ENCODE data around the gene HPS1. TPM values are rescaled to one million over a fixed set of nuclear protein-coding genes. Genes with fewer than 3 reads are reported as not detected.

The HPS1 gene
- total RNA-seq, 4 donors from 2014 or later, result 46.1 to 88.2 (median 63.0) TPM

DNA sequence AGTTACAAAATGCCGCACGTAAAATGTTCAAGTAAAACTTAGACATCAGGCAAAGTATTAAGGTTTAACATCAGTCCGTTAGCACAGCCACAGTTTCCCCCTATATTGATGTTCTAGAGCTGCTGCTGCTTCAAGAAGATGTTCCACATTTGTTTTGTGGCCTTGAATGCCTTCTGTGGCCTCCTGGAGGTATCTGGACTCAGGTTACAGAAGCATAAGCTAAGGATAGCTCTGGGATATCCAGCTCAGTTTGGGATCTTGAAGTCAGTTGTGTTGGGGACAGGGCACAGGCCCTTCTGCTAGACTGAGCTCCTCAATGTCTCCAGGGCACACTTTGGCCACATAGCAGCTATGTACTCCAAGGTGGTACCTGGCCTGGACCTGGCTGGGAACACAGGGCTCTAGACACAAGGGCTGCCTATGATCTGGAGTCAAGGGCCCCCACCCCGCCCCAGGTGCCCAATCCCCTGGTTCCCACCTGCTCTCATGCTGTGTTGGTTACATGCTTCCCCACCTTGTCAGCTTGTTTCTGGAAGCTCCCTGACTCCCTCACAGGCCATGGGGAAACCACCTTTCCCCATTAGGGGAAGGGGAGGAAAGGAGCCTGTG lies 36.5 kb downstream of the HPS1 start:
- no peak for TF ChIP-seq CTCF (IDR thresholded peaks at IDR 0.05; ENCODE audit: low read depth)

GRCh38 chr10:98408799-98409198 lies 37.9 kb downstream of the HPS1 start:
- TF ChIP-seq CTCF (IDR thresholded peaks at IDR 0.05; ENCODE audit: low read depth), result no peak

GRCh38 chr10:98407744-98408241 lies 38.9 kb downstream of the HPS1 start:
- TF ChIP-seq CTCF (IDR thresholded peaks at IDR 0.05; ENCODE audit: low read depth), result no peak

DNA sequence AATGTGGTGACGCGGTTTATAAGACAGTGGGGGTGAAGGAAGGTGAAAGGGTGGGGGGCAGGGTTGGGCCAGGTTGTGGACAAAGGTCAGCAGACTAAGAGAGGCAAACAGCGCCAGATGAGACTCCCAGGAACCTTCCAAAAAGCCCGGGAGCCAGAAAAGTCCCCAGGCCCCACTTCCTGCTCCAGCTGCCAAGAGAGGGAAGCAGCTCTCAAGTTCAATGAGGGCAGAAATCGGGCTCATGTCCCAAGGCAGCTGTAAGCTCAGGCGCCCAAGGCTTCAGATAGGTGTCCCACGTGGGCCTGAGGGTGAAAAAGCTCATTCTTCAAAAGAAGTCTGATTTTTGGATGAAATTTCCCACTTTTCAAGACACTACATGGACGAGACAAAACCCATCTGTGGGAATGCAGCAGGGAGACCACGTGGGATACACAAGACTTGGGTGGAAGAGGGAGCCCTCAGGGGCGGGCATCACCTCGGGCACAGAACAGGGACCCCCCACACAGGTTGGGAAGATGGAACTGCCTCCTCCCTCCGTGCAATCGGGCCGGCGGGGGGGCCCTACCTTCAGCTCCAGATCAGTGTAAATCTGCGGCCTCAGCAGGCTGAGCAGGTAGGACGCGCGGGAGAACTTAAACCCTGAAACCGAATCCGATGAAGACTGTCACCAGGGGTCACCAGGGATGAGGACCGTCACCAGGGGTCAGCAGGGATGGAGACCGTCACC lies 39.6 kb downstream of the HPS1 start:
- no peak for TF ChIP-seq CTCF (IDR thresholded peaks at IDR 0.05; ENCODE audit: low read depth)

DNA sequence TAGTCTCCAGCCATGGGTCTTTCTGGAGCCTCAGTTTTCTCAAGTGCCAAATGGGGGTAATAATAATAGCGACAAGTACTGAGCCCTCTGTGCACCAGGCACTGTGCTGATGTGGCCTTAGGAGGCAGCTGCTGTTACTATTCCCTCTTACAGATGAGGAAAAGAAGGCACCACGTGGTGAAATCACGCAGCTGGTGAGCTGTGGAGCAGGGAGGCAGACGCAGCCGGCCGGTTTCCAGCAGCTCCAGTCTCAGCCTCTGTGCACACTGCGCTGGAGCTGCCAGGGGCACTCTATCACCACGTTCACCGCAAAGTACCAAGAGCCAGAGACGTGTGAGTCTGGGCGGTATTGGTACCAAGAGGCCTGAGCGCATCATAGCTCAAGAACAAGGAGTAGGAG lies 41.3 kb downstream of the HPS1 start:
- no peak for TF ChIP-seq CTCF (IDR thresholded peaks at IDR 0.05; ENCODE audit: low read depth)

DNA sequence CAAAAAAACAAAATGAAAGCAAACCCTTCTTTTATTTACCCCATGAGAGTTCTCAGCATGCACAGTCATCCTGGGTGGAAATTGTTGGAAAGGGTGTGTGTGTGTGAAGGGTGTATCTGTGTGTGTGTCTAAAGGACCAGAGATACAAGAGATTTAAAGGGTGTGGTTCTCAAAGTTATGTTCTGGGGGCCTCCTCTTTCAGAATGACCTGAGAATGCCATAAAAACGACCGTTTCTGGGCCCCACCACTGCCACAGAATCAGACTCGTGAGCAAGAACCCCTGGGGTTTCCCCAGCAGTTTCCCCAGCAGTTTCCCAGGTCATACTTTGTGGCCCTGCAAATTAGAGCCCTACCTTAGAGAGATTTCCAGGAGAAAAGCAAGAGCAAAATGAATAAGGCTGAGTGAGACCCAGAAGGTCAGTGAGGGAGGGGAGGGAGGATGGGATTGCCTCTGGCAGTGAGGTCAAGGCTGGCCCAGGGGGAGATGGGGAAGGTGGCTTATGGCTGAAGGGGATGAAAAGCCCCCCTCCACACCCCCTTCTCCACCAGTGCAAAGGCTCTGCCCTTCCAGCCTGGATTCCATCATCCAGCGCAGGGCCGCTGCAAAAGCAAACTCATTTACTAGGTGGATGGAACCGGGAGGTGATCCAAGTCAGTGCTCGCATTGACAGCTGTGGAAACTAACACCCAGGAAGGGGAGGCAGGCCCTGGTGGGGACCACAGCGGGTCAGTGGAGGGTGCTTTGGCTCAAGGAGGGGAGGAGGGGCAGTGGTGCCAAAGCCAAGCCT lies 42.0 kb downstream of the HPS1 start:
- no peak for TF ChIP-seq CTCF (IDR thresholded peaks at IDR 0.05; ENCODE audit: low read depth)

Measured in subcutaneous adipose tissue (tissue), 4 donors.